HepG2 (cell line): ENCODE measurements around the gene PGM2. TPM values are rescaled to one million over a fixed set of nuclear protein-coding genes. Genes with fewer than 3 reads are reported as not detected.

ENCODE experiments used
- ATAC-seq: fragments of 200-7000 bp; cut with Tn5 transposase; 3 replicates; pipeline ENCODE4 v1.9.1; 2020; ENCODE audit warnings: mild to moderate bottlenecking, moderate library complexity
- BruUV-seq: library from RNA; stranded (reverse); fragments of 400-500 nt; replicated peaks from 2 replicates; lab custom pipeline; 2021; lab: Mats Ljungman, UMichigan
- CTCF ChIA-PET: fragments of 300-600 bp; formaldehyde crosslinking; extraction: SDS; loops from one replicate; lab custom pipeline; 2021; ENCODE audit warnings: low total read pairs, inconsistent platforms, low intra/inter-chr PET ratio; lab: Yijun Ruan, JAX
- POLR2A ChIA-PET: fragments of 350-600 bp; sonication (Branson Sonifier 250); formaldehyde crosslinking; loops from one replicate; lab custom pipeline; 2020; ENCODE audit warnings: antibody characterized with exemption, inconsistent platforms; lab: Yijun Ruan, JAX
- DNase-seq: peaks from one replicate; pipeline ENCODE4 v3.0.0-alpha.2; 2015; ENCODE audit warnings: low spot score
- FAIRE-seq: peaks from 3 replicates; lab custom pipeline; 2011; peaks lifted over from hg19 to GRCh38; lab: Jason Lieb, UNC
- H2AFZ ChIP-seq: one replicate; pipeline ENCODE4 v1.6.1; 2011; ENCODE audit warnings: low read length, inconsistent platforms
- H3K27ac ChIP-seq: fragments of 300-600 bp; 3 replicates; pipeline ENCODE4 v1.8.0; 2011; ENCODE audit warnings: mixed run types, mild to moderate bottlenecking, mixed read lengths, low read length, inconsistent platforms; ENCODE audit not compliant: insufficient read depth; ENCODE audit errors: extremely low read length
- H3K27me3 ChIP-seq, 2 experiments: fragments of 200-600 bp in 1 of 2; 2 replicates in 1 of 2; 3 replicates in 1 of 2; pipeline versions ENCODE4 v1.6.0 to v1.8.0; 2011; ENCODE audit warnings: low read length in 2 of 2, mild to moderate bottlenecking in 2 of 2, moderate library complexity in 2 of 2, inconsistent platforms in 1 of 2; ENCODE audit not compliant: insufficient read depth in 2 of 2, control insufficient read depth in 1 of 2
- H3K36me3 ChIP-seq, 2 experiments: fragments of 200-600 bp in 1 of 2; replicated peaks in 1 of 2; 2 replicates in 1 of 2; 3 replicates in 1 of 2; pipeline versions ENCODE4 v1.5.1 to v1.8.0; 2011; ENCODE audit warnings: low read length in 2 of 2, inconsistent platforms in 1 of 2; ENCODE audit not compliant: insufficient read depth in 2 of 2, control insufficient read depth in 1 of 2
- H3K4me1 ChIP-seq: 2 replicates; pipeline ENCODE4 v1.5.1; 2012; ENCODE audit warnings: low read length, inconsistent platforms; ENCODE audit not compliant: insufficient read depth
- H3K4me2 ChIP-seq: 2 replicates; pipeline ENCODE4 v1.6.0; 2011; ENCODE audit warnings: low read depth, low read length, inconsistent platforms
- H3K4me3 ChIP-seq, 3 experiments: fragments of 200-600 bp in 1 of 3; sonication (generic), shearing (Covaris generic) in 1 of 3; replicated peaks in 1 of 3; 2 replicates each; pipeline ENCODE4 v1.5.1; 2011 to 2016; ENCODE audit warnings: low read length in 3 of 3, inconsistent platforms in 2 of 3, low read depth in 2 of 3, mild to moderate bottlenecking in 2 of 3, control low read depth in 1 of 3, mixed read lengths in 1 of 3; ENCODE audit not compliant: insufficient read depth in 1 of 3
- H3K79me2 ChIP-seq: one replicate; pipeline ENCODE4 v1.6.1; 2011; ENCODE audit warnings: low read length, inconsistent platforms; ENCODE audit not compliant: insufficient read depth
- H3K9ac ChIP-seq: 2 replicates; pipeline ENCODE4 v1.6.0; 2011; ENCODE audit warnings: mild to moderate bottlenecking, low read depth, low read length, inconsistent platforms; ENCODE audit not compliant: insufficient read depth
- H3K9me3 ChIP-seq: 2 replicates; pipeline ENCODE4 v1.5.1; 2012; ENCODE audit warnings: mild to moderate bottlenecking, low read length
- H4K20me1 ChIP-seq: 2 replicates; pipeline ENCODE4 v1.6.0; 2011; ENCODE audit warnings: inconsistent platforms, mild to moderate bottlenecking, low read length, moderate library complexity; ENCODE audit not compliant: insufficient read depth
- BORCS8-MEF2B ChIP-seq: sonication (generic); formaldehyde crosslinking; IDR thresholded peaks from 2 replicates; pipeline ENCODE4 v1.8.0; 2022; ENCODE audit warnings: mild to moderate bottlenecking, missing genetic modification reagents
- CREM ChIP-seq, 2 experiments: sonication (generic) in 1 of 2; formaldehyde crosslinking in 1 of 2; IDR thresholded peaks; 2 replicates each; pipeline versions ENCODE4 v1.4.0 to v1.6.1; 2016 to 2020; ENCODE audit warnings: antibody characterized with exemption in 1 of 2, mild to moderate bottlenecking in 1 of 2, missing genetic modification reagents in 1 of 2
- HINFP ChIP-seq: sonication (generic); formaldehyde crosslinking; IDR thresholded peaks from 2 replicates; pipeline ENCODE4 v1.4.0; 2020; ENCODE audit warnings: low read depth, mild to moderate bottlenecking, missing genetic modification reagents
- MED1 ChIP-seq: sonication (generic); formaldehyde crosslinking; IDR thresholded peaks from 2 replicates; pipeline ENCODE4 v1.4.0; 2020; ENCODE audit warnings: missing genetic modification reagents
- PAWR ChIP-seq: sonication (generic); formaldehyde crosslinking; IDR thresholded peaks from 2 replicates; pipeline ENCODE4 v1.4.0; 2020; ENCODE audit warnings: missing genetic modification reagents, mild to moderate bottlenecking, borderline replicate concordance
- SALL1 ChIP-seq: sonication (generic); formaldehyde crosslinking; IDR thresholded peaks from 2 replicates; pipeline ENCODE4 v1.8.0; 2022; ENCODE audit warnings: mild to moderate bottlenecking, missing genetic modification reagents
- ZKSCAN1 ChIP-seq: fragments of 150-350 bp; IDR thresholded peaks from 2 replicates; pipeline ENCODE4 v1.6.1; 2014; ENCODE audit warnings: low read length
- ZNF180 ChIP-seq: sonication (generic); formaldehyde crosslinking; IDR thresholded peaks from 2 replicates; pipeline ENCODE4 v1.4.0; 2020; ENCODE audit warnings: low read depth, missing genetic modification reagents, borderline replicate concordance
- ZNF775 ChIP-seq: sonication (generic); formaldehyde crosslinking; IDR thresholded peaks from 2 replicates; pipeline ENCODE4 v1.4.0; 2020; ENCODE audit warnings: missing genetic modification reagents, mild to moderate bottlenecking, moderate library complexity, borderline replicate concordance
- WGBS: methylation state at CpG from one replicate; pipeline ENCODE4 v1.1.6; 2017; ENCODE audit warnings: low lambda C conversion rate; 5-methylcytosine and 5-hydroxymethylcytosine counted together
- in situ Hi-C: cut with HindIII; loops from 2 replicates; pipeline ENCODE4 v1.10.0; 2017; ENCODE audit warnings: low pct_unique_long_range_greater_than_20kb; ENCODE audit not compliant: extremely low pct_ligation_motif_present
- intact Hi-C: fragments of 100-400 bp; cut with micrococcal nuclease; formaldehyde crosslinking; loops from one replicate; pipeline ENCODE4 v1.10.0; 2022; ENCODE audit not compliant: unreplicated experiment
- polyA plus RNA-seq, 8 experiments: library from polyadenylated mRNA; depleted of rRNA in 3 of 8; stranded (reverse) in 7 of 8; unstranded in 1 of 8; fragments of >200 nt; fragmentation: Illumina TruSeq in 4 of 8; extraction: Trizol in 4 of 8; gene quantifications; 2 replicates each; pipeline versions ENCODE4 v1.2.1 to v1.2.3, GENCODE V29; 2011 to 2016; ENCODE audit warnings: low read depth in 4 of 8, missing spikeins in 1 of 8, mixed read lengths in 1 of 8; ENCODE audit not compliant: insufficient read depth in 1 of 8
- total RNA-seq, 5 experiments: library from RNA; depleted of rRNA; stranded (reverse); fragments of >200 nt; fragmentation: Illumina TruSeq; extraction: Trizol; gene quantifications; 2 replicates each; pipeline ENCODE4 v1.2.3, GENCODE V29; 2016; ENCODE audit warnings: low read depth in 1 of 5

Gene PGM2
- total and polyA plus RNA-seq, 2 of the 13 experiments (the other 11 are each of a cell fraction or from before 2014, with no cell fraction given), result 14.6 to 36.9 TPM

GRCh38 chr4:37827802-37828321 lies 1.4 kb downstream of the PGM2 start:
- BruUV-seq, result no TSS peak
- no peaks in the 10 kb centered on the region for H4K20me1 ChIP-seq
- H3K9ac ChIP-seq, result peak overlapping the region; percentile 71; the same call in 1 of the 2 replicates
- intact Hi-C loops, result loop anchor here (2.0 kb wide), 1 partner anchor 149 kb away; no protein-coding TSS in a partner anchor
- FAIRE-seq (no peak), DNase-seq (no peak)
- H3K79me2 ChIP-seq, result peaks cover 4% of the 10 kb centered on the region
- H3K27me3 ChIP-seq, result no peaks in the 10 kb centered on the region
- WGBS, result 94% methylated on average over 1 of the region's 1 CpG
- H3K9me3 ChIP-seq, result no peaks in the 10 kb centered on the region
- POLR2A ChIA-PET, result no interaction called here
- no peak overlapping the region for H2AFZ ChIP-seq
- H3K27ac ChIP-seq, result no peak overlapping the region
- peaks cover 2 to 19% of the 10 kb centered on the region in 2 experiments; a peak in 3 of 5 replicates for H3K36me3 ChIP-seq
- H3K4me1 ChIP-seq, result peaks cover 24% of the 10 kb centered on the region
- H3K4me2 ChIP-seq, result peak overlapping the region; percentile 90
- in situ Hi-C loops, result no loop called here
- no peak for TF ChIP-seq MED1 (CRISPR knock-in tag)
- no peak for TF ChIP-seq HINFP (CRISPR knock-in tag)
- TF ChIP-seq ZNF180, result no peak
- TF ChIP-seq ZNF775, result no peak
- TF ChIP-seq CREM (IDR thresholded peaks at IDR 0.05), result no peak
- no peak for TF ChIP-seq CREM (CRISPR knock-in tag; IDR thresholded peaks at IDR 0.05)
- TF ChIP-seq BORCS8-MEF2B (CRISPR knock-in tag), result no peak
- no peak for TF ChIP-seq SALL1
- TF ChIP-seq ZKSCAN1, result peak; percentile 17; the same call in 1 of the 2 replicates
- no peak for TF ChIP-seq PAWR
- TF ChIP-seq, all 625 proteins: peak for 1
- CTCF ChIA-PET, result no interaction called here
- ATAC-seq, result no peak
- H3K4me3 ChIP-seq, result peak overlapping the region; percentile 63 to 89 (median 71)
